H1 (cell line): ENCODE data around the gene OSBPL5. TPM values are rescaled to one million over a fixed set of nuclear protein-coding genes. Genes with fewer than 3 reads are reported as not detected.

Source experiments
- CBX5 ChIP-seq: fragments of 300-800, 300-1000 bp; sonication (generic); IDR thresholded peaks from 2 replicates; pipeline ENCODE4 v1.7.1; 2016; ENCODE audit warnings: antibody characterized with exemption, low read length, low read depth
- FOSL1 ChIP-seq: IDR thresholded peaks from 2 replicates; pipeline ENCODE4 v1.6.1; 2011; ENCODE audit warnings: mild to moderate bottlenecking, low read depth, low read length, moderate library complexity; ENCODE audit not compliant: insufficient read depth
- POU5F1 ChIP-seq: IDR thresholded peaks from 2 replicates; pipeline ENCODE4 v1.6.1; 2011; ENCODE audit warnings: low read depth, mild to moderate bottlenecking, low read length, moderate library complexity
- RNF2 ChIP-seq: fragments of 200-900, 300-1000 bp; sonication (generic); IDR thresholded peaks from 2 replicates; pipeline ENCODE4 v1.7.1; 2016; ENCODE audit warnings: borderline replicate concordance, low read depth, mild to moderate bottlenecking, antibody characterized with exemption, low read length; ENCODE audit not compliant: poor library complexity, severe bottlenecking; ENCODE audit errors: missing control alignments
- RXRA ChIP-seq: IDR thresholded peaks from 2 replicates; pipeline ENCODE4 v1.6.1; 2011; ENCODE audit warnings: low read depth, mild to moderate bottlenecking, low read length, moderate library complexity; ENCODE audit not compliant: insufficient read depth
- TAF1 ChIP-seq: IDR thresholded peaks from 2 replicates; pipeline ENCODE4 v1.6.1; 2011; ENCODE audit warnings: mild to moderate bottlenecking, low read depth, low read length
- polyA plus RNA-seq, 7 experiments: library from polyadenylated mRNA; depleted of rRNA in 3 of 7; stranded (reverse) in 5 of 7; unstranded in 2 of 7; fragments of >200 nt in 5 of 7; fragments of 200-250 nt in 2 of 7; gene quantifications; 1 replicate in 5 of 7; 2 replicates in 1 of 7; 4 replicates in 1 of 7; pipeline versions ENCODE4 v1.2.1 to v1.2.3, GENCODE V29; 2011 to 2013; ENCODE audit warnings: missing spikeins in 2 of 7, mixed read lengths in 2 of 7
- total RNA-seq: library from RNA; stranded (reverse); fragmentation: NEBNext Ultra II Directional; extraction: Animal tissue kit (Norgen Biotek cat#: 25700); gene quantifications from 2 replicates; pipeline ENCODE4 v1.2.1, GENCODE V29; 2021
- TF ChIP-seq, protein P1 (sequence below): IDR thresholded peaks from 2 replicates; pipeline ENCODE4 v1.6.1; 2012; ENCODE audit warnings: inconsistent platforms

The OSBPL5 gene
- total and polyA plus RNA-seq, 2 of the 8 experiments (the other 6 are each of a cell fraction or from before 2014, with no cell fraction given): 3.4 to 9.9 TPM

DNA sequence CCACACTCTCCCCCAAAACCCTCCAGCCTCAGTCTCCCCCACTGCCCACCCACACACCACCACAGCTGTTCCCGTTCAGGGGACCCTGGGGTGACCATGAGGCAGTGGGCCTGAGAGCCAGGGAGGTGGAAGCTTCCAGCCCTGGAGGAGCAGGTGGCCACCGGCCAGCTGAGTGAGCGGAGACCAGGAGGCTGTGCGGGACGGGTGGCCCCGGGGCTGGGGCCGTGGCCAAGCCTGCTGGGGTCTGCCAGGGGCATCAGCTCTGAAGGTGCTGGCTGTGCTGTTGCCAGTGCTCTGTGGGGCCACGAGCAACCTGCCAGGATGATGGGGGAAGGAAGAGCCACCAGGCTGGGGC is 26.0 kb downstream of the OSBPL5 start (continued):
- TF ChIP-seq, protein P1, sequence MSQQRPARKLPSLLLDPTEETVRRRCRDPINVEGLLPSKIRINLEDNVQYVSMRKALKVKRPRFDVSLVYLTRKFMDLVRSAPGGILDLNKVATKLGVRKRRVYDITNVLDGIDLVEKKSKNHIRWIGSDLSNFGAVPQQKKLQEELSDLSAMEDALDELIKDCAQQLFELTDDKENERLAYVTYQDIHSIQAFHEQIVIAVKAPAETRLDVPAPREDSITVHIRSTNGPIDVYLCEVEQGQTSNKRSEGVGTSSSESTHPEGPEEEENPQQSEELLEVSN: no peak
- TF ChIP-seq RNF2: no peak
- no peak for TF ChIP-seq RXRA
- no peak for TF ChIP-seq CBX5
- TF ChIP-seq TAF1: no peak
- no peak for TF ChIP-seq FOSL1
- TF ChIP-seq POU5F1: no peak
